DLD1 (cell line): ENCODE results near the gene NOP9.

ENCODE experiments used
- in situ Hi-C: cut with HindIII; loops from 2 replicates; pipeline ENCODE4 v1.10.0; 2017; ENCODE audit warnings: low sequenced_read_pairs

The NOP9 gene

DNA sequence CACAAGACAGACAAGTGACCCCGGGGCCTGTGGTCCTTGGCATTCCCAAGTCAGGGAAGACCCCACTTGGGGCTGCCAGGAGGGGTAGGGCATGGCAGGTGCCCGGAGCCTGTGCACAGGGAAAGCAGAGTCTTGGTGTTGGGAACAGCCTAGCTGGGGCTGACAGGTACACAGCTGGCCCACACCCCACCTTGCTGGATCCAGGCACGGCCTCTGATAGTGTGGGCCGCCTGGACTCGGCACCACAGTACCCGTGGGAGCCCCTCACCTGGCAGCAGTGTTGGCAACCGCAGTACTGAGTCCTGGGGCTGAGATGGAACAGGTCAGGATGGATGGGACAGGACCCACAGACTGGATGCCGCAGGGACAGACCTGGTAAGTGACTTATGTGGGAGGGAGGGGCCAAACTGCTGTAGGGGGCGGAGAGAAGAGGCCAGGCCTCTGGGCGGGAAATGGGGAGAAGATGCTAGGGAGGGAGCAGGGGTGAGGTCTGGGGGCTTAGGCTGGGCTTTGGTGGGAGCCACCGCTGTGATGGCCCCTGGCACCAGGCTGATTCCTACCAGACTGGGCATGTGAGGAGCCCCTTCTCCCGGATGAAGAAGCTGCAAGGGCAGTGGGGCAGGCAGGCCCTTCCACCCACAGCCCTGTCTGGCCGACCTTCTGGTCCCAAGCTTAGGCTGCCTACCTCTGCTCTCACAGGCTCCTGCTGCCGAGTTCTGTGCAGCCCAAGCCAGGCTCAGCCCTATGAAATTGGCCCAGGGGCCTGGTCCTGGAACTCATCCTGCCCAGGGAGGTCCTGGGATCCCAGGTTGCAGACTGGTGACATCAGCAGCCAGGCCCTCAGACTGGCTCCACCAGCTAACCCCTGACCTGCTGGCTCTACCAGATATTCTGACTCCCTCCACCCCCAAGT, 36.6 kb upstream of the NOP9 start, which contains the start of gene TGM1:
TSS of gene TGM1 (minus strand) at position 357 of the 913 bp plus-strand sequence. CDS start 825 bp downstream, outside the sequence.
- in situ Hi-C loops: no loop called here

DNA sequence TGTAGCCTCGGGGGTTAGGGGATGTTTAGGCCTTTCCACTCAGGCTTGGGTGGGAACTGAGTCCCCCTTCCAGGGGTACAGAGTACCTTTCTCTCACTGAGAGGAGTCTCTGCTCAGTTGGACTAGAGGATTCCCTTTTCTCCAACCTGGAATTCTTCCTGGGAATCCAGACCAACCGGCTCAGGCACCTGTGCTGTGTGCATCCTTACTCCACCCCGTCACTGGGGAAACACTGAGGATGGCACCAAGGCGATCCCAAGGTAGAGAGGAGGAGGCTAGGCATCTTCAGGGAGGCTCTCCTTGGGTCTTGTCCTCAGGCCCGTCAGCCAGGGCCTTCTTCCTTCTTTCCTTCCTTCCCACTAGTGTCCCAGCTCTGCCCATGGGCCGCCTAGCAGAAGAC, 35.8 kb upstream of the NOP9 start:
- in situ Hi-C loops: no loop called here

DNA sequence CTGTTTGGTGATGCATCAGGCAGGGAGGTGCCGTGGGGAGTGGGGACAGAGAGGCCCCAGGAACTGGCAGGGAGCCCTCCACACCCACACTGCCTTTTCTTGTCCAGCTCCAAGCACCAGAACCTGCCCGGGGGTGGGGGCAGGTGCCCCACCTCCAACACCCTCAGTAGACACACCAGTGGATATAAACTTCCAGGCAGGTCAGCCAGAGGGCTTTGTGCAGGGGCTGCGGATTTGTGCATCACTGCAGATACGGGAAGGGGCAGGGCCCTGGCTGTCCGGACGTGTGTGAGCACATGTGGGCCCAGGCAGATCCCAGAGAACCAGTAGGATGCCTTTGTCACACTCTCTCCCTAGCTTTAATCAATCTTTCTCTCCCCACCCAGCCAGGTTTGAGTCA, 35.4 kb upstream of the NOP9 start:
- in situ Hi-C loops: no loop called here

DNA sequence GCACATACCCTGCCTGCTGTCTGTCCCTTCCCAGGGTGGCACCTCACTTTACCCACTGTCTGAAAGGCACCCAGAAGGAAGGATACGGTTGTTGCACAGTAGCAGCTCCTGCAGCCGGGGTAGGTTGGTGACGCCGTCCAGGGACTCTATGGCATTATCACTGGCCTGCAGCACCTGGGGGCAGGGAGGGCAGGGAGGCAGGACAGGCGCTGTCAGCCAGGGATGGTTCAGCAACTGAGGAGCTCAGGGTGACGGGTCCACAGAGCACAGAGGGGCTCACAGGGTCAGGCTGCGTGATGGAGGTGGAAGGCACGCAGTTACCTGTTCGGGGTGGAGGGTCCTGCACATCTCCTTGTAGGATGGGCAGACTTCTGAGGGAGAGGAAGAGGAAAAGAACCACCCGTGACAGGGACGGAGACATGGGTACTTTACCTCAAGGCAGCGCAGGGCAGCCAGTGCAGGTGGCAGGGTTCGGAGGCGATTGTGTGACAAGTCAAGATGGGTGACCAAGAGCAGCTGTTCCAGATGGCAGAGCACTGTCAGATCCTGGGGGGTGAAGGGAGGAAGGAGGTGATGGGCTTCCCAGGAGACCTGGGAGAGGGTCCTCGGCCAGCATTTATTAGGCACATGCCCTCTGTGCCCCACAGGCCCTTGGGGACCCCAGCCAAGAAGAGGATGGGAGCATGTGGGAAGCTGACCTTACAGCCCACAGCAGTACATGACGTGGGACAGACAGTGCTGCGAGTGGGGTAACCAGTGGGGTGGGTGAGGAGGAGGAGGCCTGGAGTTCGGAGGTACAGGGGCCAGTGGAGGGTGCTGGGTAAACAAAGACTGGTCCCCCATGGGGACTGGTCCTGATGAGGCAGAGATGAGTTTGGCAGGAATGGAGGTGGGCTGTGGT, 33.1 kb upstream of the NOP9 start:
- in situ Hi-C loops: no loop called here

DNA sequence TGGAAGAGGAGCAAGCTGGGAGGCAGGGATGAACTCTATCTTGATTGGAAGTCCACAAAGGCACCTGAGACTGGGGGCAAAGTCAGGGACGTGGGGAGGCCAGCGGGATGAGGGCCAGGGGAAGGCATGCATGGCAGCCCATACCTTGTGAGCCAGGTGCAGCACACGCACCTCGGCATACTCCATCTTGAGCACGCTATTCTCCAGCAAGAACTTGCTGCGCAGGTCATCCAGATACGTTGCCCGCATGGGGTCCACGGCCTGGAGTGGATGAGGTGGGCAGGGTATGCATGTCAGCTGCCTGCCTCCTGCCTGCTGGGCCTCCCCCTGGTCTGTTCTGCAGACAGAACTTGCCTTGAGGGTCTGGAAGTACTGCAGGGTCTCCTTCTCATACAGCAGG, 32.1 kb upstream of the NOP9 start:
- in situ Hi-C loops: no loop called here

DNA sequence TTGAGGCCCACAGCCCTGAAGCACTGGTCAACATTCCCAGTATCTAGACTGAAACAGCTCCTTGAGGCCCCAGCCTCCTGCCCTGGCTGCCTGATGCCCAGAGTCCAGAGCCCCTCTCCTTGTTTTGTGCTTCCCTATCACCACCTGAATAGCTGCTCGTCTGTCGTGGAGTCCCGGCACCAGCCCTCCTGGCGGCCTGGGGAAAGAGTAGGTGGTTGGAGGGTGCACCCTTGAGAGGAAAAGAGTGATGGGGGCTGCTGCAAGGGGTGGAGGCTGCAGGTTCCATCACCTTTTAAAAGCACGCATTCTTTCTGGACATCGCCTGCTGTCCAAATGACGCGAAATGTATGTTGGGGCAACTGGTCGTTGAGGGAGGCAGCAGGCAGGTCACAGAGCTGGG, 31.4 kb upstream of the NOP9 start:
- in situ Hi-C loops: no loop called here

DNA sequence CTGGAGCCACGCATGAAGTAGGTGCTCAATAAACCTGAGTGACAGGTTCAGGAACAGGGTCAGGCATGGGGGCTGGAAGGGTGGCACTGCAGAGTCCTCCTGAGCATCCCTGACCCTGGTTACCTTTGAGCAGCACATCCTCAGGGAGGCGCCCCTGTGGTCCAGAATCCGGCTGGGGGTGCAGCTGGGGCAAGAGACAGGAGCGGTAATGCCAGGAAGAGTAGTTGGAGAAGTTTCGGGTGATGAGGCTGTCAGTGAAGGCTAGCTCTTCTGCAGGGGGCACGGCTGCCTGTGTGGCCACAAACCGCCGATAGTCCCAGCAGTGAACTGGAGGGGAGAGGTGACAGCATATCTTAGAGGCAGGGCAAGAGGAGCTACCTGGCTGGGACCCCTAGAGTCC, 30.3 kb upstream of the NOP9 start:
- in situ Hi-C loops: no loop called here

DNA sequence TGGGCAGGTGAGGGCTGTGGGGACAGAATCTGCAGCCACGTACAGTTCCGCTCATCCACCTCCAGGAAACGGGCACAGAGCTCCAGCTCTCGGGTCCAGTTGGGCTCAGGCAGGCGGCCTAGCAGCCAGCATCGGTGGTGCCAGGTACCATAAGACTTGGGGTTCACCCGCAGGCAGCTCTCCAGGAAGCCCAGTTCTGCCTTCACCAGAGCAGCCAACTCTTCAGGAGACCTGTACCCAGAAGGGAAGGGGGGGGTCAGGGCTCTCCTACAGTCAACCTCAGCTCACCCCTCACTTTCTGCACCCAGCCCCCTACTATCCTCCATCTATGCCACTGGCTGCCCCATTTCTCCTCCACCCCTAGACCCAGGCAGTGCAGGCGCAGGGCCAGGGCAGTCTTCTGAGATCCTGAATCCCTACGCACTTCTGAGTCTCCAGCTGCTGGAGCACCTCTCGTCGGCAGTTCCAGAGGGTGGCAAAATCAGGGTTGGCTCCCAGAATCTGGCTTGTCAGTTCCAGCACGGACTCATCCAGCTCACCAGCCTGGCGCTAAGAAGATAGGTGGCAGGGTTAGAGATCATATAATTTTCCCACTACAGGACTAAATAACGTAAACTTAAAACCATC, 29.6 kb upstream of the NOP9 start:
- in situ Hi-C loops: no loop called here

DNA sequence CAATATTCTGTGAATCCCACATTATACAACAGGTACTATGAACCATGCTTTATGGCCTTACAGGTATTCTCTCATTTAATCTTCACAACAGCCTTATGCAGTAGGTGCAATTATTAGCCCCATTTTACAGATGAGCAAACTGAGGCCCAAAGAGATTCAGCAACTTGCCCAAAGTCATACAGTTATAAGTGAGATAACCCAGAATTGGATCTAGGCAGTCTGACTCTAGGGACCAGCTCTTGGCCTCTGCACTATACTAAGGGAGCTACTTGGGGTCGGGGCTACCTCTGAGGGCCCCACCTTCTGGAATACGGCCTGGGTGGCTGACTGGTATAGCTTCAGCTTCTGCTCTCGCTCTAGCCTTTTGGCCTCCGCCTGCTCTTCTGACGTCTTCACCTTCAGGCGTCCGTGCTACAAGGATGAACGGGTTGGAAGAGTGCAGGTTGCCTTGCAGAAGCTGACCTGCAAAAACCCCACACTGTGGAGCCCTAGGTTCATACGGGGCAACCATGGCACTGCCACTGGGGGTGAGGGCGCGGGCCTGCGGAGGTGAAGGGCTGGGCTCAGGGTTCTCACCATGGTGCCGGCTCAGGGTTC, 29.0 kb upstream of the NOP9 start:
- in situ Hi-C loops: no loop called here

DNA sequence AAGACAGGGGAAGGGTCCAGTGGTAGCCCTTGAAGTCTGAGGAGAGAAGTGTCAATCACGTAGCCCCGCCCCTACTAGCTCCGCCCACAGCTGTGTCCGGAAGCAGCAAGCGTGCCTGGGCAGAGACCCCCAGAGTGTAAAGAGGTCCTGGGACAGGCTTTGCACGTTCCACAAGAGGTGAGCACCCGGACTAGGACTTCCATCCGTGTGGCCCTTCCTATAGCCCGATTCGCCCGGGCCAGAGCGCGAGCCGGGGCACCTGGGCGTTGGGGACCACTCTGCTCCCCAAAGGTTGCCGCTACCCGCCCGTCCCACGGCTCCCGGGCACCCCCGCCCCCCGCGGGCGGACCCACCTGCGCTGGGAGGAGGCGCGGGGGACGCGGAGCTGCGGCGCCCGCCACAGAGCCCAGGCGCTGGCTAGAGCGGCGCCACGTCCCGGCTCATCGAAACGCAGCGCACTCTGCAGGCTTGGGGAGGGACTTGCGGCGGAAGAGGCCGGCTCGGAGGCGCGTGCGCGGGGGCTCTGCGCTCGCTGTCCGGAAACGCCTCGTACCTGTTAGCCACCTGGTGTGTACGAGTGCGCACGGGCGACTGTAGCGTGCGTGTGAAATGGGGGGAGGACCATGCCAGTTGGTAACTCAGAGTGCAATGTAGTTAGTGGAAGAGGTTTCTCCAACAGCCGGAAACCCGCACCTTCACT, 28.4 kb upstream of the NOP9 start, which contains the start of gene RABGGTA:
TSS of gene RABGGTA (minus strand) at position 464 of the 700 bp plus-strand sequence. CDS start 482 bp downstream, outside the sequence.
- in situ Hi-C loops: no loop called here

DNA sequence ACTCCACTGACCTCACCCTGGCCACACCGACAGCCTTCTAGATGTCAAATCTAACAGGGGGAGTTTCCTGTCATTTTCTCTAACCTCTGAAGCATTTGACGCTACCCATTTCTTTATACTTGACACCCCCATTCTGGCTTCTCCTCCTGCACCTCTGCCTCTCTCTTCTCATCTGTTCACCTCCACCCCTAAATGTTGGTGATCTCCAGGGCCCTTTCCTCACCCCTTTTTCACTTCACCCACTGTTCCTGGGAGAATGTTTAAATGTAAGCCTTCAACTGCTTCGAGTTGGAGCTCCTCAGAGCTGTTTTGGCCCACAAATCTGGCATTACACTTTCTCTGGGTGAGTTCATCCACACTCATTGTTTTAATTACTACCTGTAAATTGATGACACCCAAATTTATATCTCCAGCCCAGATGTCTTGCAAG, 27.8 kb upstream of the NOP9 start:
- in situ Hi-C loops: no loop called here

DNA sequence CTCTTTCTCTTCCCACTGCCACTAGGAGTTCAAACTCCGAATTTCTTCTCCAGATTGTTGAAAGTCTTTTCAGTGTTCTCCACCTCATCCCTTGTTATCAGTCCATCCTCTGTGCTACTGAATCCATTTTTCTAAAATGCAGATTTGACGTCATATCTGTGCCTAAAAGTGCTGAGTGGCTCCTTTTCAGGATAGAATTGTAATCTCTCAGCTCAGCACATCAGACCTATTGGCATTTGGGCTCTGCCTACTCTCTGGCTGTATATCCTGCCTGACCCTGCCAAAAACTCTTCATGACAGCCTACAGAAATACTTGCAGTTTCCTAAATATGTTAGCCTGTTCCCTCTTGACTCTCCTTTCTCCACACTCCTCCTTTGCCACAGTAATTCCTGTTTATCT, 27.2 kb upstream of the NOP9 start:
- in situ Hi-C loops: no loop called here

DNA sequence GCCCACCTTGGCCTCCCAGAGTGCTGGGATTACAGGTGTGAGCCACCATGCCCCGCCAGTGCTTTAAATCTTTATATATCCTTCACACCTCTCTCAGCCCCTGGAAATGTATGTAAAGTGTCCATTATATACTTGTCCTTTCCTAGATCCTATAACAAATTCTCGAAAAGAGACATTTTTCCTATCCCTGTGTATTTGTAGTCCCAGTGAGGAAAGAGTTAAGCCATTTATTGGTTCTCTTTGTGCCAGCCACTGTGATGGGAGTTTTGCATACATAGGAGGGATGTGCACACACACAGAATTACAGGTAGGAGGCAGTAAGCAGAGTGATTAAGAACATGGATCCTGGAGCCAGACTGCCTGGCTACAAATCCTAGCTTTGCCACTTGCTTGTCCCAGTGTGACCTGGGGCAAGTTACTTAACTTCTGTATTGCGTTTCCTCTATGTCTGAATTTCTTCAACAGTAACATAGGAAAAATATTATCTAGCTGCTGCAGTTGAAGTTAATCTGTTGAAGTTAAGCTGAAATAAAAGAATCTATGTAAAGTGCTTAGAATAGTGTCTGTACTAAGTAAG, 26.1 kb upstream of the NOP9 start:
- in situ Hi-C loops: no loop called here

DNA sequence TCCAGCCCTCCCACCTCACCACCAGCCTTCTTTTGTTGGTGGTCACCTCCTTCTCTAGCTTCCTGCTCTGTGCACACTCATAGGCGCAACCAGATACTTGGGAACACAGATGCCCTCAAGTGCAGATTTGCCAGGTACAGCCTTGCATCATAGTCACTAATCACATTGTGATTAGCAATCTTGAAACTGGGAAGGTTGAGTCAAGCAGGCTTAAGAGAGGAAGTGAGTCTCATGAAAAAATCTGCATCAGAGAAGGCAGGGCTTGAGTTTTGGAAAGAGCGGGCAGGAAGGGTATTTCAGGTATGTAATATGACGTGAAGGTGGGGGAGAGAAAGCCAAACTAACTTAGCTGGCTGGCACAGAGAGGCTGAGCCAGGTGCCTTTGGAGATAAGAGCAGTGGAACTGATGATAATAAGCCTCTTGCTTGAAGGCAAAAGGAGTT, 25.5 kb upstream of the NOP9 start:
- in situ Hi-C loops: no loop called here

DNA sequence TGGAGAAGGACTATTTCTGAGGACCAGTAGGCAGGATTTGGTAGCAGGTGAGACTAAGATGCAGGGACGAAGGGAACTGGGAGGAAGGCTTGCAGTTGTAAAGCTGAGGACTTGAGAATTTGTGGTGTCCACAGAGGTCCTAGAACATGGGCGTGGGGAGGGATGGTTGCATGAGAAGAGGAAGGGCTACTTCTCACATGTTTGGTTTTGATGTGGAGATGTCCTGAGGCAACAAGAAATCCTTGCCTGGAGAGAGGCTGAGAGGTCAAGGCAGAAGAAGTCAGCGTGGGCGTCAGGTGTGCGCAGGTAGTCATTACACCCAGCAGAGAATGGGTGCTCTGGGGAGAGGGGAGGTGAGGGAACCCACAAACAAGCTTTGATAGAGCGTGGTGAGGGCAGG, 22.6 kb upstream of the NOP9 start:
- in situ Hi-C loops: loop anchor here (5.0 kb wide), 1 partner anchor 60 kb away; the partner anchor contains the start of genes ADCY4 and RIPK3

DNA sequence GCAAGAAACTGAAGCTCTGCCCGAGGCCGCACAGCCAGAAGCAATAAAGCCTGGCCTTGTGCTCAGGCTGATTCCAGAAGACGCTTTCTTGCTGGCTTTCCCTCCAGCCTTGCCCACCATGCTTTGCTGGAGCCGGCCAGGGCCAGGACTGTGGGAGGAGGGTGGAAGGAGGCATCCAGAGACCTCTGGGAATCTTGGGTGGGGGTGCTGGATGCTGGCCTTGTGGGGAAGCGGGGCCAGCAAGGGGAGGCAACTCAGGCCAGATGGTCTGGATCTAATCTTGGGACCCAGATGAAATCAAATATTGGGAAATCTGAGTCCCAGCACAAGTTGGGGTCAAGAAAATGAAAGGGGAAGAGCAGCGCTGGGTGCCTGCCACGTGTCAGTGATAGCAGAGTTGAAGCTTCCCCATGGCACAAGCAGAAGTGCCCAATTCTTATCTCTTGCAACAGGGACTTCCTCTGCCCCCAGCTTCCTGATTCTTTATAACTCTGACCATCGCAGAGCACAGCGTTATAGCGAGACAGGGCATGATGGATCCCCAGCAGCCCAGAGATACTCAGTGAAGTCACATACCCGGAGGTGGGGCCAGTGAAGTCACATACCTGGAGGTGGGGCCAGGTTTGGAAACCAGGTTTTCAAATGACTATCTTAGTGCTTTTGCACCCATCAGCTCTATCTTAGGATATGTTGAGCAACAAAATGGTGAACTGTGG, 21.9 kb upstream of the NOP9 start:
- in situ Hi-C loops: loop anchor here (5.0 kb wide), 1 partner anchor 60 kb away; the partner anchor contains the start of genes ADCY4 and RIPK3

DNA sequence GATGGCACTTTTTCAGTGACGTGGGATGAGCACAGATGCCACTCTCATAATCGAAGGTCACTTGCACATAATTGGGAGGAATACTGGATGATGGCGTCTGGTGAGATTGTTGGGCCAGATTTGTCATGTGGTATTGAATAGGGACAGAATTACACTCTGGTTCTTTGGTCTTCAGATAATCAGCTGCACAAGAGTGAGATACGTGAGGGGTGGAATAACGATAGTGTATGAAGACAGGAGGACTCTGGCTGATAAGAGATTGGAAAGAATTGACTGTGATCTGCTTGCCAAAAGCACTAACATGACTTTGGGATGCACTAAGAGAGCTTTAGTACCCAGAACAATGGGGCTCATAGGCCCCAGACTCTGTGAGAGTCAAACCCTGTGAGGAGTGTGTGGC, 21.2 kb upstream of the NOP9 start:
- in situ Hi-C loops: loop anchor here (5.0 kb wide), 1 partner anchor 59 kb away; the partner anchor contains the start of genes ADCY4 and RIPK3

DNA sequence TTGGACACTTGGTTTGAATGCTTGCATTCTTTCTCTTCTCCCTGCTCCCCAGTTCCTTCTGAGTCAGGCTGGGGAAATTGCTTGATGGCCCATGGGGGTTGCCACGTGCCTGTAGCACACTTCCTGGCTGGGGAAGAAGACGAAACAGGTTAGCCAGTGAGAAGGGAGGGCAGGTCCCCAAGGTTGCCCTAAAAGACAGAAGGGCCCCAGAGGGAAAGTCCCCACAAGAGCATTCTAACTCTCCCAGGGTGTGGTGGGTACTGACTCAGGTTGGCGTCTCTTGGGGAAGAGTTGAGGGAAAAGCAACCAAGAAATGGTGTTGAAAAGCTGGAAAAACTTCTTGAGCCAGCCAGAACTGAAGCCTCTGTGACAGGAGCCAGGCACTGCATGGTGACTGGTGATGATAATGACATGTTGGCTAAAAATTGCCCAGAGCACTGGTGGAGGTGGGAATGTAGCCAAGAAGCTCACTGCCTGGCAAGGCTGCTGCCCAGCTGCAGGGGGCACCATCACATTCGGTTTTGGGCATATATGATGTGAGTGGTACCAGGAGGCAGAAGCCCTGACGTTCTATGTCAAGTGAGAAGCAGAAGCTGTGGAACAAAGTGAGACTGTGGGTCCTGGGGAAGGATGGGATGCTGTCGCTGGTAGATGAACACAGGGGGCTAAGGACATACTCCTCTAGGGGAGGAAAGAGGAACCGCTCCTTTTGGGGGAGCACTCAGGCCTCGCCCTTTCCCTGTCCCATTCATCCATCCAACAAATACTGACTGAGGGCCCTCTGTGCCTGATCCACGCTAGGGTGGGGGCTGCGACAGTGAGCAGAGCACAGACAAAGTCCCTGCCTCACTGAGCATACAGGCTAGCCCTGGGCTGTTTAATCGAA, 20.1 kb upstream of the NOP9 start:
- in situ Hi-C loops: loop anchor here (5.0 kb wide), 1 partner anchor 58 kb away; the partner anchor contains the start of genes ADCY4 and RIPK3
